HG03103 (cell line): ENCODE measurements around the gene KLF7.

Source experiments
- ATAC-seq: cut with Tn5 transposase; IDR thresholded peaks from one replicate; pipeline ENCODE4 v1.9.1; 2021; ENCODE audit warnings: low read depth; ENCODE audit not compliant: unreplicated experiment

Gene KLF7

DNA sequence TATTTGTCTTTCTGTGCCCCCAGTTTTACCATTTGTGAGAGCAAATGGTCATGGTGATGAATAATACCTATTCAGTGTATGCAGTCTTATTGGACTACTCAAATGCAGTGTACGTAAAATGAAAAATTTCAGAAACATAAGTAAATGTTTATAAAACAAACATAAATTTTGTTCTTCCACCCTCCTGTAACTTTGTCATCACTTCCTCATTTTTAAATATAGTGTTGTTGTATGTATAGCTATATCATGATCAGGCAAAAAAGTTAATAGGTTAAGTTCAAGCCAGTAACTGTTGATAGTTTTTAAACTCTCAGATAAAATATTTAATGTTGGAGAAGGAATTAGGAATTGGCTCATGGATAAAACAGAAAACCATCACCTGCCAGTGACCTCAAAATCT, 93.2 kb downstream of the KLF7 start:
- ATAC-seq: no peak

DNA sequence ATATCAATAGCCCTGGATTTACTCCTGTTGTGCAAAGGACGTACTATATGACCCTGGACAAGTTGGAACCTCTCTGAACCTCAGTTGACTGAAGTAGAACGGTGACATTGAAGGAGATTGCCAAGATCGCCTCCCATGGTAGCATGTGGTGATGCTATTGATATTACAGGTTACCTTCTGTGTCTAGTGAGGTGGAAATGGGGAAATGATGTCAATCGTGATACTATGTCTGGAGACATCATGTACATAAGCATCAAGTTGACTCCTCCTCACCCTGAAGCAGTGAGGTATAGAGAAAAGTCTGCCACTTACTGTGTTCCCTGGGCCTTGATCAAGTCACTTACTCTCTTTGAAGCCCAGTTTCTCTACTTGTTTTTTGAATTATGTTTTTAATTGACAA, 93.9 kb downstream of the KLF7 start:
- ATAC-seq: no peak

DNA sequence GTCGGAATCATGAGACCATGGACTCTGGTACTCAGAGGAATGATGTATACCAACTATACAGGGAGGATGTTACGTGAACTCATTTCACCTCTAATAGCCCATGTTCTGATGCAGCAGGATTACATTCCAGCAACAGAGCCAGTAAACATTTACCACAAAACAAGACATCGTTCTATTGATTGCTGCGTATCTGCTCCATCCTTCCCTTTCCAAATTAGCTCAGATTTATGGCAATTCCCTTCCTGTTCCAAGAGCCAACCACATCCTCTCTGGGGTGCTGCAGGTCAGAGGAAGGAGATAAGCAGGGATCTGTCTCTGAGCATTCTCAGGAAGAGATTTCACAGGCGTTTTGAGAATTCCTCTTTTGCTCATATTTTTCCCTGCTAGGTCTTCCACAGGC, 98.3 kb downstream of the KLF7 start:
- ATAC-seq: no peak

DNA sequence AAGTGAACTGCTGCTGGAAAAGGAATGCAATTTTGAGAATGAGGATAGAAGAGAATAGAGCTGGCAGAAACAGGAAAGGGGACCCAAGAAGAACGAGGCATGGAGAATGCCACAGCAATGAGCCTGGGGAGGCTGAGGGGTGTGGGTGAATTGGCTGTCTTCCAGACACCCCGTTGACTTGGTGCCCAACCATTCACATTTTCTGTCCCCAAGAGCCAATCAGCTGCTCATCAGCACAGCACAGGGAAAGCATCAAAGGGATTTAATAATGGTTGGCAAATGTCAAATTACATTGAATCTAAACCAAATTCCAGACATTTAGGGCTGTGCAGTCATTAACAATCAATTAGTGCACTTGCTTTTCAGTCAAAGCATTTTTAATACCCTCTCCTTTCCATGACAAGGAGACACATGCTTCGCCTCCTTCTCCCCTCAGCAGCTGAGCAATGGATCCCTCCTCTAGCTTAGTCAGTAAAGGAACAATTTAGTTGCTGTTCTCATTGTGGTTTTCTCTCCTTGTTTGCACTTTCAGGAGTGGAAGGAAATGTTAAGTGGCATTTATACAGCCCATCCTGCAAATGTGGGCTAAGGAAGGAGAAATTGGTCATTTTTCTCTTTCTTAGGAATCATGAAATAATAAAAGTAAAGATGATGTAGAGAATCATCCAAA, 98.8 kb downstream of the KLF7 start:
- no peak for ATAC-seq

DNA sequence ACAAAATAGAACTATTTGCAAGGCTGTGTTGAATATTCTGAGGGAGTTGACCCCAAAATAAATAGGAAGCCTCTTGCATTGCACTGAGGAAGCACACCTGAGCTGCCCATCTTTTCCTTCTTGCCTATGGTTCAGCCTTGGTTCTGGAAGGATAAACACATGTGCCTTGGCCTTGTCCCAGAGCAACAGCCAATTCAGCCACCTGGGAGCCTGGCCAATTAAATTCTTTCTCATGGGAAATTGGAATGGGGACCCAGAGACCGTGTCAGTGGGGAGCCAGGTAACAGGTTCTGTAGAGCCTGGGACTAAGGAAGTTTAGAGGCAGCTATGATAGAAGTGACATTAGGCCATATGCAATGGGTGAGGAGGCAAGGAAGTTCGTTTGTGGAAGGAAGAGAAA, 99.6 kb downstream of the KLF7 start:
- no peak for ATAC-seq

DNA sequence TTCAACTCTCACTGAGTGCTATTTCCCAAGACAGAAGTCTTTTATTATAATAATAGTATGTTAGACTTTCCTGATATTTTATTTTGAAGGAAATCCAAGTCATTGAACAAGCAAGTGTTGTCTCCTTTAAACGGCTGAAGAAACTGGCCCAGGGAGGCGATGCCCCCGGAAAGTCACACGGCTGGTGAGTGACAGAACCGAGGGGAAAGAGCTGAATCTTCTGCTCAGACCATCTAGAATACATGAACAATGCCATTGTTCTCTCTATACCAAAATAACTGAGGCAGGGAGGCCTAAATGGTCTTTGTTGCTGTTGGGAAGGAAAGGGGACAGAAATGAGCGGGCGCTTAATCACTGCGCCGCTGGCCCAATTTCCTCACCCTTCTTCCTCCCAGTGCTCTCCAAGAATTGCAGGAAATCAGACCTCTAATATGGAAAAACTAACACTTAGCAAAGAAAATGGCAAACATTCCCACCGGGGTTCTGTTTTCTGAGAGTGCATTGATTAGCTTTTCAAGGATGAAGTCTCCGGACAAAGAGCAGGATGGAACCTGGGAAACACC, 101.5 kb downstream of the KLF7 start:
- ATAC-seq: no peak

DNA sequence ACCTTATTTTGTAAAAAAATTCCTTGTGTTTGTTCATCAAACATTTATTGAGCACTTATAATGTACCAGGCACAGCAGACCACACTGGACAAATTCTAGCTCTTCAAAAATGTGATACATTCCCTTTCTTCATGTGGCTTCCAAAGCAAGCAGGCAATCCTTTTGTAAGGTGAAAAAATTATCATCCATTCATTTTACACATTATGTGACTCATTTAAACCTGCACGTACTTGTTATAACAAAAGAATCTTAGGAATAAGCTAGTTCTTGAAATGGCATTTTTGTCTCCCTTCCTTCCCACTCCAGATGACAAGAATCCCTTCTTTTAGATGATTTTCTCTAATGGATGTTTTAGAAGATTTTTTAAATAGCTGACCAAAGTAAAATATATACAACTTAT, 104.6 kb downstream of the KLF7 start:
- ATAC-seq: no peak

DNA sequence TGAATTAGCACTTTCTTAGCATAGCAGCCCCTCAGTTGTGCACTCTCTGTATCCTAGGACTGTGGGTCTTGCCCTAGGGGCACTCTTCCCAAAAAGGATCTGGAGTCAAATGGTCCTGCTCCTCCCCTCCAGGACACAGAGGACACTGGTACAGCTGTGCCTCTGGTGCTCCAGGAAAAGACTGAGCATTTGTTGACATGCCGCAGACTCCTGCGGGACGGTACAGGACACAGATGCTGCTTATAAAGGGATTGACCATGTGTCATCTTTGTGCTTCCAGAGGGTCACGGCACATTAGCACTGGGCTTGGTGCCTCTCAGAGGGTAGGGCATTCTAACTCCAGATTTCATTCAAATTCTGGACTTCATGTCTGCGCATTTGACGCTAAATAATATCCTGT, 110.5 kb downstream of the KLF7 start:
- ATAC-seq: no peak

DNA sequence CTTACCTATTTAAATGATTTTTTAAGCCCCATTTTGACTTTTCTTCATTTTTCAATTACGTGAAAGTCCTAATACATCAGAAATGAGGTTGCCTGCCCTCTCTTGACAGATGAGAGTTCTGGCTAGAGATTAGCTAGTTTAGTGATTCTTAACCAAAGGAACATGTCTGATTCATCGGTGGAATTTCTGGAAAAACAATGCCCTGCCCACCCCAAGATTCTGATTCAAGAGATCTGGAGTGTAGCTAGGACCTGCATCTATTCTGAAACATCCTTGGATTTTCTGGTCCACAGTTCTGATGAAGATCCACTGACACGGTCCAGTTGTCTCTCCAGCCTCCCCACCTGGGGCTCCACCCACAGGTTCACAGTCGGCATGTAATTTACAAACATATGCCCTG, 111.2 kb downstream of the KLF7 start:
- ATAC-seq: no peak

DNA sequence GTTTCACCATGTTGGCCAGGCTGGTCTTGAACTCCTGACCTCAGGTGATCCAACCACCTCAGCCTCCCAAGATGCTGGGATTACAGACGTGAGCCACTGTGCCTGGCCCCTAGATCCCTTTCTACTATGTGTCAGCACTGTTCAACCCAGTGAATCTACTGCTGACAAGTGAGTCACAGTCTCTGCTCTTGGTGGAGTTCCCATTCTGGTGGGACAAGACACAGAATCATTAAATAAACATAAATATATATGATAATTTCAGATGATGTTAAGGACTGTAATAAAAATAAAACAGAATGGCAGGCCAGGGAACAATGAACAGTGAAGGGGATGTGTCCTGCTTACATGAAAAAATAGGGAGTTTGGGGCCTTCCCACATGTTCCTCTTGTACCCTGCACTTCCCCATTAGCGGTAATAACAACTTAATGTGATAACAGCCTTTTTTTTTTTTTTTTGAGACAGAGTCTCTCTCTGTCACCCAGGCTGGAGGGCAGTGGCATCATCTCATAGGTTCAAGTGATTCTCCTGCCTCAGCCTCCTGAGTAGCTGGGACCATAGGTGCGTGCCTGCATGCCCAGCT, 114.3 kb downstream of the KLF7 start:
- no peak for ATAC-seq

DNA sequence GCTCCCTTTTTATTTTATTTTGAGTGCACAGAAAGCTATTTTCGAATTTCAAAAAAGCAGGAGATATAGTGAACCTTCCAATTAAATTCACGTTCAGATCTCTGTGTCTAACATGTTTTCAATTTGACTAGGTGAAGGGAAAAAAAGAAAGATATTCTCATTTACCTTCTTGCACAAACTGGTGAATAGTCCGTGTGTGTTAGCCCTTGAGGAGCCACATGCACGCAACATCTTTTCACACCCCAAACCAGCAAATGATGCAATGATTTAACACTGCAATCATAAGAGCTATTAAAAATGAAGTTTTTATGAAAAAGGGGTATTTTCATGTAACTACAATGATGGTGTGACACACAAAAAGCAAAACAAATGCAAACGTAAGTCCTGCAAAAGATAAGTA, 116.6 kb downstream of the KLF7 start:
- no peak for ATAC-seq

DNA sequence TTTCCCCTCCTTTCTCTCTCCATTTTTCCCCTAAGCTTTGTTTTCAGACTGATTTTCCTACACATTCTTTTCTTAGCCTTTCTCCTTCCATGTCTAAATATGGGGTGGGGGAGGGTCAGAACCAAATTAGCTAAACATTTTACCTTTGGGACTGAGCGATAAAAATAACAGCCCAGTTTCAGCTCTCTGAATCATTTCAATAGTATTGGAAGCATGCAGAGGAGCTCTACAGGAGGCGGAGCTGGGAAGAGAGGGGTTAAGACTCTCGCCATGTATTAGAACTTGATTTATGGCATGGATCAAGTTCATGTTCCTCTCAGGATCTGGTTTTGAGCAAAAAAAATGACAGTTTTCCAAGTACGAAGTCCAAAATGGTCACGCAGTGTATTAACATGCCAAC, 117.3 kb downstream of the KLF7 start:
- no peak for ATAC-seq

DNA sequence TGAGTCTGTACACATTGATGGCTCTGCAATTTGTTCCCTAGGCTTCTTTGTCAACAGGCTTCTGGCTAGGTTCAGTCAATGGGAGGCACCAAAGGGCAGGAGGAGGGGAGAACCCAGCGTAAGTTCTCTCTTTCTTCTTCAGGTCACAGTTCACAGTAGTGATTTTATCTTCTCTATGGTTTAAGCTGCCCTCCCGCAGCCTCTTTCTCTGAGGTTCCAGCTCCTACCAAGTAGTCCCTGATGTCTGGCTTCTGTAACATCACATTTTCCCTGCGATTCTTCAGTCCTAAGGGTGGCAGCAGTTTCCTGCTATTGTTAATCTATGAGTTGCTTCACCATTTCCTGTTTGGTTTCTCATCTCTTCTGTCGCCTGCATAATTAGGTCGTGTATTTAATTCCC, 119.0 kb downstream of the KLF7 start:
- no peak for ATAC-seq

DNA sequence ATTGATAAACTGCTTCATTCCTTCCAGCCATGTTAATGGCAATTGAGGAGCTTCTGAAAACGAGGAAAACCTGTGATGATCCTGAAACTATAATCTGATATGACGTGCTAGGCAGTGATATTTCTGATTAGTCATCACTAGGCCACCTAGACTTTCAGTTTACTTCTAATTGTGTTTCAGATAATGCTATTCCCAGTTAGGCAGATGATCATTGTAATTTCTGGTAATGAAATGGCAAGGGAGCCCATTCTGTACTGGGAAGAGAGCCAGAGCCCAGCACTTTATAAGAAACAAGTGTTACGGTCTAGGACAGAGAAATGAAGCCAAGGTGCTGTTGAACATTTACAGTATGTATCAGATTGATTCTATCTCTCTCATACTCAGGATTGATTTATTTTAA, 120.2 kb downstream of the KLF7 start:
- no peak for ATAC-seq

DNA sequence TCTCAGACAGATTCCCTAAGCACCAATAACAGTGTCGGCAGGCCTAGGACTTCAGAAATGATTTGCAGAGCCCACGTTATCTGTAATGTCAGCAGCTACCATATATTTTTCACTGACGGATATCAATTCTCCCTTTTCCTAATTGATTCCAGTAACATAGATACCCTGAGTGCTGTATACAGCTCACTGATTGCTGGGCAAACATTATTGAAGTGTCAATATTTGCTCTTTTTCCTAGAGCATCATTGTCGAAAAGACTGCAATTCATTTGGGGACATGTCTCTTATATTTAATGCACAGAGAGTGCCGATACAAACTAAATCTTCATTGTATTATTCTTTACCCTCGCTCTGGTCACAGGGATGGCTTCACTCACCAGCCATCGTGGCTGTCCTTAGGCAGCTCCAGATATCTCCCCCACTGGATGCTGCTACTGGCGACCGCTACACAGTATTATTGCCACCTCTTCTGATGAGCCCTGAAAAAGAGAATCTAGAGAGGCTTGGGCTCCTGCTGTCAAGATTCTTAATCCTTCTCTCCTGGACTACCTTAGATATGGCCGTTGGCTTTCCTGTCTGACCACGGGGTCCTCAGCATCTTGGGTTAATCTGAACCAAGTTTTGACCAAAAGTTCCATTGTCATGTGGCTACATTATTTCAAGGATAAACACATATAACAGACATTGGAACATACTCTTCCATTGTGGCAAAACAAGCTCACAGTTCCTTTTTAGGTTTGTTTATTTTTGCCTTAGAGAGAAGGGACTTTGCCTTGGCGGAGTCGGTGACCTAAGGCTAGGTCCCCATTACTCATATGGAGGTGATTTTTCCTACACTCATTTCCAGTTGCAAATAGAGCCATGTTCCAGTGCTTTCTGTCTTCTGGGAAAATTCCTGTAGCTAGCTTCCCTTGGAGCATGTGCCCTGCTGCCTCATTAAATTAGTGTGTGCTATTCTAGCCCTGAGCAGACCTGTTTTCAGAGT, 121.1 kb downstream of the KLF7 start:
- ATAC-seq: no peak

DNA sequence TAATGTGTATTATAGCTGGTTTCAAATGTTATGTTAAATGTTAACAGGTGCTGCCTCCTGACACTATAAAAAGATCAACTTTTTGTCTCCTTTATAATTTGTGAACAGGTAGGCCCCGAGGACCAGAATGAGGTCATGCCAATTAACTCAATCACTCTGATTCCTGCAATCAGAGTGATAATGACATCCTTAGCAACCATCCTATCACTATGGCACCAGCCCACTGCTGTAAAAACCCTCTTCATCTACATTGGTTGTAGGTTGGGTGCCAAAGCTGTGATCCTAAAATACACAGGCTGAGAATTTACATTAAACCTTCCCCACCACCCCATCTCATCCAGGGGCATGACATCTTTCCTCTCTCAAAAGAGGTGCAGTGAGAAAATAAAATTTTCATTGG, 122.9 kb downstream of the KLF7 start:
- no peak for ATAC-seq

DNA sequence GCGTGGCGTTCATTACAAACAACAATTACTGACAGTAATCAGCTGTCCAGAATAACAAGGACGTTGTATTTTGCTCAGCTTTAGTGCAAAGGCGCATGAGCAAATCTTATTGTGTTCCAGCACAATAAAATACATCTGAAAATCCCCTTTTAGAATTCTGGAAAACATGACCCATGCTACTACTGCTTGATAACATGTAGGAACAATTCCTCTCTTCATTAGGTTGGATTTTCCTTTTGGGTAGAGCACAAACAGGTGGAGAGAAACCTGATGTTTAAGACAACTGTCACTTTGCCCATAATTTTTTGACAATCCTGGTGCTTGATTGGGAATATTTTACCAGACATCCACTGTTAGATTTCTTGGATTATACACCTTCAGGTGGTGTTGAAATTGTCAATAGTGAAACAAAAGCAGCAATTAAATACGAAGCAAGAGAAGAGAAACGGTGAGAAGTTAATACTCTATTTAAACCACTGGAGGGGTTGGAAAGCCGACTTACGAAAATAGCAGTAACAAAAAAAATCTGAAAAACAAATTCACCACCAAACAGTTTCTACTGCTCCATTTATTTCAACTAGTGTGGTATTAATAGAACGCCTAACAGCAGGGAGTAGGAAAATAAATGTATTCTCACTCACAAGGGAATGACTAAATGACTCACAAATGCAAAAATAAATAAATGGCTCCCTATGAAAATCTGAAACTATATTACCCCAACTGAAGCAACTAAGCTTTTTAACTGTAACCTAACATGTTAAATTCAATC, 123.8 kb downstream of the KLF7 start:
- ATAC-seq: no peak

DNA sequence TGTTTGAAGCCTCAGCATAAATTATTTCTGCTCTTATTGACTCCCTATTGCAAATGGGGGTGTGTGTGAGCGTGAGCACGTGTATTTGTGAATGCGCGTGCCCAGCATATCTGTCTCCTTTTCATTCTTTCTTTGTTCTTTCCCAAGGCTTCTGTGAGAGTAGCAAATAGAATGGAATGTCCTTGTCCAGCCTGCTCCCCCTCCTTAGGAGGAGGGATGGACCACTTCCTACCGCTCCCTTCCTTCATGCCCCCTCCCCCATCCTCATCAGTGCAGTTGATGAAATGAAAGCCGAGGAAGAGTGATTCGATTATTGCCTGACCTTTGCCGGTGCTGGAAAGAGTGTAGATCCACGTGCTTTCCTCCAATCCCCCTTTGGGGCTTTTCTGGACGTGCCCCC, 124.5 kb downstream of the KLF7 start:
- no peak for ATAC-seq

DNA sequence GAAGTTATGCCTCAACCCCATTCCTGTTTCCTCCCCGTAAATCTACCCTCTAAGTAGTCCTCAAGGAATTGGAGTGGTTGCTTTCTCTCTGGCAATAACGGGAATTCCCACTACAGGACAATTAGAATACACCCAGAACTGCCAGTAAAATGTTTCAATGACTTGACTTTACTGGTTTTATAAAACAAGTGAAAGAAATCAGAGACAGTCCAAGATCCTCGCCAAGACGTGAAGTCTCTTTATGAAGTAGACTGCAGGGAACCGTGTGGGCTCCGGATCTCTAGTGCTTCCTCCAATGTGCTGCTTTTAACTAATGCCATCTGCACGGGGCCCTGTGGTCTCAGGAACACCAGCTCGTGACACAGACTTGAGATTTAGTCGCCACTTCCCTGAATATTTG, 125.1 kb downstream of the KLF7 start:
- no peak for ATAC-seq

DNA sequence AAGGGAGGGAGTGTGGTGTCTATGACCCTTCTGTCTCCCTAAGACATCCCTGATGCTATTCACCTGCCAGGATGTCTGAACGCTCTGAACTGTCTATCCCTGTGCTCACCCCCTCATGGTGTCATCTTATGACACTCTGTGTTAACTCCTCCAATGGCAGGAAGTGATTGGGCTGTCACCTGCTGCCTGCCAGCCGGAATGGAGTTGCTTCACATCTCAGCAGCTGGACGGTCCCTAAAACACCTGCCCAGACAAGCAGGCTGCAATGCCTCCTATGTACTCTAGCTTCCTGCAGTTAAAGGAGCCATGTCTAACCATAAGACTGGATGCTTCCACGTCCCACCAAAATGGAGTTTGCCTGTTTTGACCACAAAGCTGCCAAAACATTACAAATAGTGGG, 126.5 kb downstream of the KLF7 start:
- no peak for ATAC-seq

DNA sequence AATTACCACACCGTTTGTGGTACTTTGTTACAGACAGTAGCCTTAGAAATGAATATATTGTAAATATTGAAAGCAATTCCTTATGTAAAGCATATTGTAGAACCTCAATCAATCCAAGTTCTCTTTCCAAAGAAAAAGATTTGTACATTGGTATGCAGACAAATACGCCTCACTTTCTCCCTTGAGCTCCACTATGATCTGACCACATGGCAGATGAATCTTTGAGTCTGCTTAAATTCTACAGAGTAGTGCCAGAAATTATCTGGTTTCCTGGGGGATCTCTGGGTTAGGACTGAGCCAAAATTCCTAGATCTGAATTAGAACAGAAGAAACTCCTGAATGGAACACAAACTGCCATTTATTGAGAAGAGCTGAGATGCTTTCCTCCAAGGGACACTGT, 127.4 kb downstream of the KLF7 start:
- ATAC-seq: no peak
